Natural killer cell (primary cell): ENCODE measurements around the gene ATXN7L3. TPM values are rescaled to one million over a fixed set of nuclear protein-coding genes. Genes with fewer than 3 reads are reported as not detected.
A peak's percentile ranks its signal among the peaks of the same experiment; 100 is the strongest.

Experiments
- ATAC-seq, 3 donors: fragments of 150-1000 bp in 2 of 3; fragments of 200-7000 bp in 1 of 3; cut with Tn5 transposase; 1 replicate in 1 of 3; 2 replicates in 2 of 3; pipeline ENCODE4 v1.10.0; 2021; ENCODE audit warnings: mild to moderate bottlenecking in 2 of 3, moderate library complexity in 2 of 3
- DNase-seq, 2 donors: peaks; one replicate each; pipeline versions ENCODE4 v3.0.0 to v3.0.0-alpha.2; 2013 to 2021; ENCODE audit warnings: mixed read lengths in 1 of 2
- H3K27ac ChIP-seq: one replicate; pipeline ENCODE4 v1.5.1; 2013; ENCODE audit warnings: mild to moderate bottlenecking, low read length
- H3K27me3 ChIP-seq: one replicate; pipeline ENCODE4 v1.6.1; 2013; ENCODE audit warnings: low read length; ENCODE audit not compliant: control insufficient read depth, insufficient read depth
- H3K36me3 ChIP-seq: one replicate; pipeline ENCODE4 v1.6.1; 2013; ENCODE audit warnings: low read length; ENCODE audit not compliant: control insufficient read depth, insufficient read depth
- H3K4me1 ChIP-seq: one replicate; pipeline ENCODE4 v1.6.1; 2013; ENCODE audit warnings: low read length; ENCODE audit not compliant: control insufficient read depth, insufficient read depth
- H3K4me3 ChIP-seq: one replicate; pipeline ENCODE4 v1.5.1; 2013; ENCODE audit warnings: low read length
- H3K9me3 ChIP-seq: one replicate; pipeline ENCODE4 v1.6.1; 2013; ENCODE audit warnings: low read length; ENCODE audit not compliant: control insufficient read depth, insufficient read depth
- H3K27ac Mint-ChIP-seq, 2 donors: one replicate each; pipeline ENCODE4 v1.8.0; 2022; ENCODE audit warnings: mild to moderate bottlenecking in 2 of 2, mixed read lengths in 2 of 2, moderate library complexity in 1 of 2
- H3K27me3 Mint-ChIP-seq, 2 donors: one replicate each; pipeline ENCODE4 v1.8.0; 2022; ENCODE audit warnings: low read depth in 2 of 2, mixed read lengths in 2 of 2
- H3K36me3 Mint-ChIP-seq: one replicate; pipeline ENCODE4 v1.8.0; 2022; ENCODE audit warnings: mixed read lengths
- H3K4me1 Mint-ChIP-seq, 2 donors: one replicate each; pipeline ENCODE4 v1.8.0; 2022; ENCODE audit warnings: mixed read lengths in 2 of 2
- H3K4me3 Mint-ChIP-seq: one replicate; pipeline ENCODE4 v1.8.0; 2022; ENCODE audit warnings: mild to moderate bottlenecking, moderate library complexity, mixed read lengths
- H3K9me3 Mint-ChIP-seq, 2 donors: one replicate each; pipeline ENCODE4 v1.8.0; 2022; ENCODE audit warnings: mixed read lengths in 2 of 2
- CTCF ChIP-seq: fragments of 200-600 bp; IDR thresholded peaks from one replicate; pipeline ENCODE4 v1.8.0; 2022; ENCODE audit warnings: antibody characterized with exemption
- WGBS: methylation state at CpG from one replicate; pipeline ENCODE4 v1.1.7; 2013; ENCODE audit warnings: missing lambda C conversion rate; ENCODE audit not compliant: insufficient coverage; 5-methylcytosine and 5-hydroxymethylcytosine counted together
- intact Hi-C: fragments of 100-400 bp; cut with micrococcal nuclease; formaldehyde crosslinking; loops from one replicate; pipeline ENCODE4 v1.14.2; 2022
- total RNA-seq, 4 donors: library from RNA; stranded (reverse); fragments of 120-200 nt in 1 of 4; gene quantifications; one replicate each; pipeline versions ENCODE4 v1.2.3 to v1.2.4, GENCODE V29; 2013 to 2022

The ATXN7L3 gene
- total RNA-seq, 3 donors from 2014 or later (not counting 1 experiment from before 2014, with no cell fraction given): 87.6 to 112 (median 109) TPM

GRCh38 chr17:44176671-44177501 is 22.8 kb downstream of the ATXN7L3 start:
- TF ChIP-seq CTCF: no peak
- H3K27ac ChIP-seq: no peak overlapping the region
- Mint-ChIP-seq H3K4me3 (no peak overlapping the region), H3K27ac (peak overlapping the region in 1 of 2 donors; percentile 49), H3K27me3 (no peaks in the 10 kb centered on the region), H3K36me3 (no peaks in the 10 kb centered on the region), H3K9me3 (no peaks in the 10 kb centered on the region), H3K4me1 (peaks cover 3% of the 10 kb centered on the region in 2 donors)
- H3K27me3 ChIP-seq: no peaks in the 10 kb centered on the region
- peaks cover 10% of the 10 kb centered on the region for H3K36me3 ChIP-seq
- ATAC-seq: peak in 1 of 3 donors; percentile 5
- no peaks in the 10 kb centered on the region for H3K9me3 ChIP-seq
- no peak for DNase-seq
- no peak overlapping the region for H3K4me3 ChIP-seq
- H3K4me1 ChIP-seq: no peaks in the 10 kb centered on the region
- 97% methylated on average over 54 of the region's 54 CpGs for WGBS
- intact Hi-C loops: no loop called here

- Mint-ChIP-seq H3K36me3 (no peaks in the 10 kb centered on the region), H3K9me3 (no peaks in the 10 kb centered on the region), H3K27ac (no peak overlapping the region), H3K27me3 (no peaks in the 10 kb centered on the region), H3K4me3 (no peak overlapping the region), H3K4me1 (no peaks in the 10 kb centered on the region)
- DNase-seq: no peak
- no peaks in the 10 kb centered on the region for H3K9me3 ChIP-seq
- no peaks in the 10 kb centered on the region for H3K27me3 ChIP-seq
- intact Hi-C loops: no loop called here
- no peak for TF ChIP-seq CTCF
- ATAC-seq: no peak
- no peak overlapping the region for H3K4me3 ChIP-seq
- 95% methylated on average over 1 of the region's 1 CpG for WGBS
- no peaks in the 10 kb centered on the region for H3K4me1 ChIP-seq
- H3K36me3 ChIP-seq: peaks cover 6% of the 10 kb centered on the region
- H3K27ac ChIP-seq: no peak overlapping the region
Observed at GRCh38 chr17:44176257-44176656, 23.4 kb downstream of the ATXN7L3 start.

- no peak overlapping the region for H3K4me3 ChIP-seq
- no peak for TF ChIP-seq CTCF
- H3K27ac ChIP-seq: no peak overlapping the region
- DNase-seq (no peak), ATAC-seq (no peak)
- H3K4me1 Mint-ChIP-seq: peaks cover 0 to 5% of the 10 kb centered on the region in 2 donors
- no peaks in the 10 kb centered on the region for H3K4me1 ChIP-seq
- H3K27ac Mint-ChIP-seq: no peak overlapping the region
- no peaks in the 10 kb centered on the region for H3K9me3 Mint-ChIP-seq
- no peaks in the 10 kb centered on the region for H3K36me3 Mint-ChIP-seq
- H3K27me3 ChIP-seq: no peaks in the 10 kb centered on the region
- H3K27me3 Mint-ChIP-seq: no peaks in the 10 kb centered on the region
- no peaks in the 10 kb centered on the region for H3K9me3 ChIP-seq
- WGBS: 100% methylated on average over 2 of the region's 2 CpGs
- peaks cover 6% of the 10 kb centered on the region for H3K36me3 ChIP-seq
- intact Hi-C loops: no loop called here
- no peak overlapping the region for H3K4me3 Mint-ChIP-seq
Observed at GRCh38 chr17:44174427-44174826, 25.3 kb downstream of the ATXN7L3 start.
